ENCODE data around the gene RASA4.
A peak's percentile ranks its signal among the peaks of the same experiment; 100 is the strongest.
"Not testable (repeated sequence)": the region's sequence is repeated elsewhere in the genome, so short reads cannot be mapped to it uniquely, and the experiment has no call there.

RASA4 gene

DNA sequence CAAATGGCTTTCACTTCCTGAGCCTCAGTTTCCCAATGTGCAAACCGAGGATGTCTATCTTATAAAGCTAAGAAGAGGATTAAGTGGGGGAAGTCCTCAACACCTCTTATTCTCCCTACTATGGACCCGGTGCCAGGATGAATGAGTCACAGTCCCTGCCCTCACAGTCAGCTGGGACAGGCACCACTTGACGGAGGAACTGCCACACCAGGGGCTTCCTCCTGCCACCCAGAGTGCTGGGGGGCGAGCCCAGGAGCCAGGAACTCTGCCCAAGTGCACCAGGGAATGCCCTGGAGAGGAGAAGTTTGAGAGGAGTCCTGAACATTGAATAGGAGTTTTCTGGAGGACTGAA, 2.2 kb downstream of the RASA4 start:
- DNase-seq, H3K4me3 Mint-ChIP-seq, H3K4me1 Mint-ChIP-seq, H3K27ac Mint-ChIP-seq, H3K27me3 Mint-ChIP-seq, H3K36me3 Mint-ChIP-seq, H3K9me3 Mint-ChIP-seq: not testable (repeated sequence)
- ATAC-seq (replicated peaks), result peak in 1 of 2 donors; percentile 15

- not testable (repeated sequence) for H3K27ac Mint-ChIP-seq, H3K27me3 Mint-ChIP-seq, H3K4me1 Mint-ChIP-seq, H3K36me3 Mint-ChIP-seq, H3K4me3 Mint-ChIP-seq, H3K9me3 Mint-ChIP-seq
- DNase-seq (peak; percentile 69), ATAC-seq (replicated peaks) (peak; percentile 15 to 21)
Measured at GRCh38 chr7:102613575-102614345, 2.8 kb downstream of the RASA4 start.

GRCh38 chr7:102611675-102612325, 4.8 kb downstream of the RASA4 start:
- peak overlapping the region; percentile 91 for H3K27ac Mint-ChIP-seq
- not testable (repeated sequence) for ATAC-seq (replicated peaks); H3K9me3 Mint-ChIP-seq; DNase-seq; H3K27me3 Mint-ChIP-seq; H3K36me3 Mint-ChIP-seq; H3K4me1 Mint-ChIP-seq
- H3K4me3 Mint-ChIP-seq, result peak overlapping the region; percentile 64 to 83

- H3K27me3 Mint-ChIP-seq, H3K4me3 Mint-ChIP-seq, H3K4me1 Mint-ChIP-seq, H3K9me3 Mint-ChIP-seq, DNase-seq, H3K36me3 Mint-ChIP-seq, H3K27ac Mint-ChIP-seq: not testable (repeated sequence)
- ATAC-seq (replicated peaks), result peak; percentile 37 to 56
Measured at GRCh38 chr7:102611013-102611674, 5.4 kb downstream of the RASA4 start.

GRCh38 chr7:102610441-102610840, 6.1 kb downstream of the RASA4 start:
- H3K27me3 Mint-ChIP-seq; H3K27ac Mint-ChIP-seq; H3K36me3 Mint-ChIP-seq; ATAC-seq (replicated peaks); H3K9me3 Mint-ChIP-seq; H3K4me1 Mint-ChIP-seq; DNase-seq: not testable (repeated sequence)
- peak overlapping the region in 1 of 2 donors; percentile 29 for H3K4me3 Mint-ChIP-seq

GRCh38 chr7:102609734-102610133, 6.8 kb downstream of the RASA4 start:
- not testable (repeated sequence) for H3K9me3 Mint-ChIP-seq; DNase-seq; H3K36me3 Mint-ChIP-seq; ATAC-seq (replicated peaks); H3K4me1 Mint-ChIP-seq; H3K27me3 Mint-ChIP-seq; H3K27ac Mint-ChIP-seq; H3K4me3 Mint-ChIP-seq

DNA sequence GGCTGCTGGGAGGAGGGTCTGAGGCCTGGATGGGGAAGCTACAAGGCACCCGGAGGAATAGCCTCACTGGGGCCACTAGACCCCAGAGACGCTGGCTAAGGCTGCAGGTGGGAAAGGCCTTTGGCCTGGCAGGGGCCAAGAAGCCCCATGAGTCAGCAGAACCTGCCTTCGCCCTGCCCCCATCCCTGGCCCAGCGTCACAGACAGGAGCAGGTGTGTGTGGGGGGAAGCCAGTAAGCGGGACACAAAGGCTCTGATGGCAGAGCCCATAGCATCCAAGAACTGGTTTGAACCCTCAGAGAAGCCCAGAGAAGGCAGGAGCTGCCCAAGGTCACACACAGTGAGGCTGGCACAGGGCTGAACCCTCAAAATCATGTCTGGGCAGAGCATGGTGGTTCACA, 9.7 kb downstream of the RASA4 start:
- not testable (repeated sequence) for H3K27ac Mint-ChIP-seq; H3K27me3 Mint-ChIP-seq; ATAC-seq (replicated peaks); H3K4me1 Mint-ChIP-seq; H3K4me3 Mint-ChIP-seq; H3K36me3 Mint-ChIP-seq; DNase-seq; H3K9me3 Mint-ChIP-seq

DNA sequence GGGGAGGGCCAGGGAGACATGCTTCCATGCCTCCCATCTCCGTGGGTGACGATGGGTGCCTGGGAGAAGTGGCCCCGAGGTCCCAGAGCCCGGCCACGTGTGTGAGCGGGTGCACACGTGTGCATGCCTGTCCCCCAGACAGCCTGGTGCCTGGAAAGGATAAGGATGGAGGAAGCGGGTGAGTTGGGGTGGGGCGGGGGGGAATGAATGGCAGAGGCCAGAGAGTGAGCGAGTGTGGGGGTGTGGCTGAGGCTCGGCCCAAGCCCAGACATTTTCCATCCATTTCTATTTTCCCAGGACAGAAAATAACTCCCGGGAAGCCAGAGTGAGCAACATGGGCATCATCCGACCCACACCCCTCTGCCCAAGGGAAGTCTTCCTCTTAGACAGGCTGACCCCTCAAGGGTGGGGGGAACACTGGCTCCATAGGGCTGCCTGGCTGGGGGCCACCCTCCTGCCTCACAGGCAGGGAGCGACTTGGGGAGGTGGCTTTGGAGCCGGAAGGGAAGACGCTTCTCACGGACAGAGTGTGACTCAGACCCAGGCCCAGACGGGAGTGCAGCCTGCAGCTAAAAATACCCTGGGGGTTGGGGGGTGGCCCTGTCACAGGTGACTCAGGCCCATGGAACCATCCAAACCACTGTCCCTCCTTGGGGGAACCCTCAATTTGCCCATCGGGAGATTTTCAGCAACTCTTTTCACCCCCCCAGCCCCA, 12.0 kb downstream of the RASA4 start:
- not testable (repeated sequence) for H3K4me3 Mint-ChIP-seq; H3K27ac Mint-ChIP-seq; ATAC-seq (replicated peaks); H3K4me1 Mint-ChIP-seq; DNase-seq; H3K27me3 Mint-ChIP-seq; H3K9me3 Mint-ChIP-seq; H3K36me3 Mint-ChIP-seq

DNA sequence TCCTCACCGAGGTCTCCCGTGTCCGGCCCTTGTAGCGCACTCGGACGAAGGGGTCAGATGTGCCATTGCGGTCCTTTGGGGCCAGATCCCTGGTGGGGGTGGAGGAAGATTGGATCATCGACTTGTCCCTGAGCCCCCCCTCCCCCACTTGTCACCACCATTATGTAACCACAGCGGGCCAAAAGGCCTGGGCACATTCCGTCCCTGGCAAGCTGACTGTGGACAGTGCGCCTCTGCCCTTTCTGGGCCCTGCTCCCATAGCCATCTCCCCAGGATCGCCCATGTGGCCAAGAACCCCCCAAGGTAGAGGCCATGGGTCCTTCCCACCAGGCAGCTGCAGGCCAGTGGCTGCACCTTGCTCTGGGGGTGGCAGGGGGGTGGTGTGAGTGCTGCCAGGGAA, 14.2 kb downstream of the RASA4 start:
- H3K4me3 Mint-ChIP-seq; H3K27ac Mint-ChIP-seq; H3K27me3 Mint-ChIP-seq; H3K4me1 Mint-ChIP-seq; ATAC-seq (replicated peaks); H3K9me3 Mint-ChIP-seq; H3K36me3 Mint-ChIP-seq; DNase-seq: not testable (repeated sequence)

DNA sequence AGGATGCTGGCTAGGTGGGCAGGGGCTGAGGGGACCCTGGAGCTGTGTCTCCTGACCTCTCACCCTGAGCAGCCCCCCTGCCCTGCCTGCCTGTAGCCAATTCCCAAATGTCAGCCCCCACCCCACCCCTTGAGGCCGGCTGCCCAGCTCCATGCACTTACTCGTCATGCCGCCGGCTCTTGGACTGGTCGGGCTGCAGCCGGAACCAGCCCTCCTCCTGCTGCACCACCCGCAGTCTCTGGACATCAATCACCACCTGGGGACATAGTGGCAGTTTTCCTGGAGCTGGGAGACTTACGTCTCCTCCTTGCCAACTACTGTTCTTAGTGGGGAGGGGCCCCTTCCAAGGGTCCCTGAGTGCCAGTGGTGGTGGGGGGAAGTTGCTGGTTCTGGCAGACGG, 16.9 kb downstream of the RASA4 start:
- not testable (repeated sequence) for H3K4me3 Mint-ChIP-seq; H3K4me1 Mint-ChIP-seq; DNase-seq; H3K27ac Mint-ChIP-seq; H3K27me3 Mint-ChIP-seq; H3K36me3 Mint-ChIP-seq; ATAC-seq (replicated peaks); H3K9me3 Mint-ChIP-seq

DNA sequence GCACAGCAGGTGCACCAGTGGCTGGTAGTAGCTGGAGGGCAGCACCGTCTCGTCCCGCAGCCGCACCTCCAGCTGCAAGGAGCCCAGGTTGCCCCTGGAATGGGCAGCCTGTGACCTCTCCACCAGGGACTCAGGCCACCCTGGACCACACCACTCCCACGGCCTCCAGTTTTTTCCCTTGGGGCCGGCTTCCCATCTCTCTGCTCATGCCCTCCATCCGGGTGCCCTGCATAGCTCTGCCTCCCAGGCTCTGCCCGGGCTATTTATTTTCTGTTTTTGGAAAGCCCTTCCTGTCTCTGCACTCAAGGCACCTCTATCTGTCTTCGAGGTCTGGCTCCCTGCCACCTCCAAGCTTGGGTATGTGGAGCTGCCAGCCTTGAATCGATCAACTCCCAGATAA, 20.5 kb downstream of the RASA4 start:
- not testable (repeated sequence) for ATAC-seq (replicated peaks); H3K4me1 Mint-ChIP-seq; DNase-seq; H3K4me3 Mint-ChIP-seq; H3K9me3 Mint-ChIP-seq; H3K27ac Mint-ChIP-seq; H3K36me3 Mint-ChIP-seq; H3K27me3 Mint-ChIP-seq

- not testable (repeated sequence) for H3K36me3 Mint-ChIP-seq, DNase-seq, H3K4me3 Mint-ChIP-seq, H3K9me3 Mint-ChIP-seq, H3K4me1 Mint-ChIP-seq, H3K27ac Mint-ChIP-seq, H3K27me3 Mint-ChIP-seq
- peak; percentile 66 to 68 for ATAC-seq (replicated peaks)
Measured at GRCh38 chr7:102593637-102594334, 22.8 kb downstream of the RASA4 start.

- not testable (repeated sequence) for H3K9me3 Mint-ChIP-seq, H3K36me3 Mint-ChIP-seq, H3K27me3 Mint-ChIP-seq, H3K27ac Mint-ChIP-seq, H3K4me3 Mint-ChIP-seq, DNase-seq, H3K4me1 Mint-ChIP-seq
- peak; percentile 73 to 77 for ATAC-seq (replicated peaks)
Measured at GRCh38 chr7:102592477-102593019, 24.0 kb downstream of the RASA4 start.

GRCh38 chr7:102589857-102590256, 26.7 kb downstream of the RASA4 start:
- not testable (repeated sequence) for H3K9me3 Mint-ChIP-seq, H3K27me3 Mint-ChIP-seq, DNase-seq, H3K4me3 Mint-ChIP-seq, H3K27ac Mint-ChIP-seq, H3K36me3 Mint-ChIP-seq, H3K4me1 Mint-ChIP-seq
- peak; percentile 48 to 53 for ATAC-seq (replicated peaks)
